HCEC 1CT (cell line): ENCODE results near the gene NEDD8.
"Not testable (repeated sequence)": the region's sequence is repeated elsewhere in the genome, so short reads cannot be mapped to it uniquely, and the experiment has no call there.

ENCODE experiments used
- DNase-seq: peaks from one replicate; pipeline ENCODE4 v3.0.0-alpha.2; 2017

NEDD8 gene

DNA sequence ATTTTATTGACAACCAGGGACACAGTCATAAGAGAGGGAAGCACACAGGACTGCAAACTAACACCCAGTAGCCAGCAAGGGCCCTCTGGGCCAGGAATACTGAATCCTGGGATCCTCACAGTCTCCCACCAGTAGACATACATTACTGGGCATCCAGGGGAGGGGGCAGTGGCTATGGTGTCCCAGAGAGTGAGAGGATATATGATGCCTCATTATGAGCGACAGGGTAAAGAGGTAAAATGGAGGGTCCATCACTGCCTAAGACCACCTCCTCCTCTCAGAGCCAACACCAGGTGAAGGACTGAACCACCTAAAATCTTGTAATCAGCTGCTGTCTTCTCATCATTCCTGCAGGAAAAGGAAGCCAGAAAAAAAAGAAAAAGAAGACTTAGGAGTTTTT lies 15.3 kb downstream of the NEDD8 start:
- not testable (repeated sequence) for DNase-seq

DNA sequence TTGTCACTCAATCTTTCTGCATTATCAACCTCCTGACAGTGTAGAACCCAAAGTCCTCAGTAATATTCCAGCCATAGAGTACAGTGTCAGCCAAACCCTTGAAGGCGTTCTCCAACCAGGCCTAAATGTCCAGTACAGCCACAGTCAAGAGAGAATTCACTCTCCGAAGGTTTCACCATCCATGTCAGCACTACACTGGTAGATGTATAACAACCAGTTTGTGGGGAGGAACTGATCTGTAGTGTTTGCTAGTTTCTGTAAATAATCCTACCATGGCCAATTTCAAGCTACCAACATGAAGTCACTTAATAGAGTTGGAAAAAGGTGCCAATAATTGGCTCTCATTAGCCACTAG lies 15.8 kb downstream of the NEDD8 start:
- no peak for DNase-seq

DNA sequence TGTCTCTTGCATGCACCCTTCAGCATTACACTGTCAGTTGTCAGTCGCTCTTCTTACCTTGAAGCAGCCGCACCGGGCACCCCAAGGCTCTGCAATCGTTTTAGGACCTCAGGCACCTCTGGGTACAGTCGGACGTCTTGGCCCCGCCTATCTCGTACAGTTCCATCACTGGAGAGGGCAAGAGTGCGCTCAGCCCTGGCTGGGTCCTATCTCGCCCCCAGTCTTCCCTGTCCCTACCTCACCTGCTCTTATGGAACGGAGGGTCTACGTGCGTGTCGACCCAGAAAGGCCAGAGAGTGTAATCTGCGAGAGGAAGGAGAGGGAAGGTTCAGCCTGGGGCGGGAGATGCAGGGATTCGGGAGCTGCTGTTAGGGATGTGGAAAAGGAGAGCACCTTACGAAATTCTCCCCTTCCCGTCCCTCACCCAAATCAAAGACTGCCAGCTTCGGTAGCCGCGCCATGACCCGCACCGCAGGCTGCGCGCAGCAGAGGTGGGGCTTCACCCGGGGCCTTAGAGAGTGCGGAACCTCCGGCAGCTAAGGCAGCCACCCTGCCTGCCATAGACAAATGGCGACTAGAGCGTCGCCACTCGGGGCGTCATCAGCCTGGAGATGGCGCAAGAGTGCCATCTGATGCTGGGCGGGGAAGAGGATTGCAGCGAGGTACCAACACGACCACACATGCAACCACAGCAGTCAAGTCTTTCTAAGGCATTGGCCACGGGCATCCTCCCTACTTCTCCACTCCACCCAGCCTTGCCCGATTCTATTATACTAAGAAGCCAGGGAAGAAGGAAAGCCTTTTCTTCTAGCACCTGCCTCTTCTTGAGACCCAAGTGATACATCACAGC lies 16.4 kb downstream of the NEDD8 start, which contains the start of gene MDP1:
Gene MDP1, minus strand, starts transcription at position 572 of the 850 bp plus-strand sequence. Its CDS starts 111 bp downstream, at position 461.
- peak; percentile 82 for DNase-seq

DNA sequence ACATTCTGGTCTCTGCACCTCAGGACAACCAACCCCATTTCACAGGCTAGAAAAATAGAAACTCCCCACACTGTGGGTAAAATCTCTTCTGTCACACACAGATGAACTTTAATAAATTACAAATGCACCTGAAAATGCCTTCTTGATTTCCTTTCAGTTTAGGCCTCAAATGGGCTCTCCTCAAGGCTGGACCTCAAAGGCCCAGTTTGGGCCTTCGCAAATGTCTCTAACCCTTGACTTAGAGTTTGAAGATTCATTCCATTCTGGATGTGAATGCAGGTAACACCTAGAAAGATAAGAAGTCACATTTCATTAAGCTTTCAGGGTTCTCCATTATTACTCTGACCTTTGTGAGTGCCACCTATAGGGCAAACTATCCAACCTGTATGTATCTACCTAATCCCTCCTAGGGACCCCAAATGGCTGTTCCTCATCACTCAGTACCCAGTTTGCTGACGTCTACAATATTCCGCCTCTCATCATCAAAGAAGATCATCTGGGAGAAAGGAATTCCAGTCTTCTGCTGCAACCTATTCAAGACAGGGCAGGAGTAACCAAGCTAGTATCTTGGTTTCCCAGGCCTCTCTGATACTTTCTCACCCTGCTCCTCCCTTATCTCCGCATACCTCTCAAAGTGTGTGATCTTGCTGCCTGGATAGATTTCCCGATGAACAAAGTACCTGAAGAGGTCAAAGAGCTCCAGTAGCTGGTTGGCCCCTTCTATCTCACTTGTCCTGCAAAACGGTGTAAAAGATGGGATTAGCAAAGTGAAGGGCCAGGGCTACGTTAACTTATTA lies 18.1 kb downstream of the NEDD8 start:
- no peak for DNase-seq

DNA sequence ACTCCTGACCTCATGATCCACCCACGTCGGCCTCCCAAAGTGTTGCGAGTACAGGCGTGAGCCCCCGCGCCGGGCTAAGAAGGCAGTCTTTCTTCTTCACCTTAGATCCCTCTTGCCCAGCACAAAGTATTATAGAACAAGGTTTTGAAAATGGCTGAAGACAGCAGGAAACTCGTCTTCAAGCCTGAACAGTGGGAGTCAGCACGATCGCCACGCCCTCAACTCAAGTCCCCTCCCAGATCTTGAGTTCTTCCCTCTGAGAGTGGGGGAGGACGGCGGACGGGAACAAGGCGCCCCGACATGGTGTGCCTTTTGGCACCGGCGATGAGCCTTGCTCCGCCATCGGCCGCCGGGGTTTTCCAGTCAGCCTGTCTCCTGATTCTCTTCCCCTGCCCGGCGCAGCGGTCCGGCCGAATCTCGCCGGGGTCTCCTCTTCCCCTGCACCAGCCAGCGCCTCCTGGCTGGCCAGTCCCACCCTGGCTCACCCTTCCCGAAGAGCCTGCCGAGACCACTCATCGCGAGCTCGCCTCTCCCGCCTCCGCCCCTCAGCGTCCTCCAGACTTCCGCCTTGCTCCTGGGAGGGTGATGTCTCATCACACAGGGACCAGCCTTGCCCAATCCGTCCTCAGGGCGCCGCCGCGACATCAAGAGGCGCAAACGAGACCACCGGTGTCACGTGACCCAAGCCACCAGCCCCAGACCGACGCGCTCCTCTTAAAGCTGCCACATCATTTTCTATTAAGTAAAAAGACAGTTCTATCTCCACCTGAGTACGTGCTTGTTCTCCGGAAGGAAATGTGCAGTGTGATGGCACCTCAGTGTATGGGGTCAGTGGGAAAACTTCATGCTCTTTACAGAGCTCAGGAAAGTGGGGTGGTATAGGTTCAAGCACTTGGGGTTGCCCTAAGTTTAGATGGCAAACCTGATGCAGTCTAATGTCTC lies 19.0 kb downstream of the NEDD8 start, which contains the start of gene CHMP4A:
Gene CHMP4A, minus strand, starts transcription at position 565 of the 942 bp plus-strand sequence. Its CDS starts 49 bp downstream, at position 516.
- DNase-seq, result peak; percentile 98

DNA sequence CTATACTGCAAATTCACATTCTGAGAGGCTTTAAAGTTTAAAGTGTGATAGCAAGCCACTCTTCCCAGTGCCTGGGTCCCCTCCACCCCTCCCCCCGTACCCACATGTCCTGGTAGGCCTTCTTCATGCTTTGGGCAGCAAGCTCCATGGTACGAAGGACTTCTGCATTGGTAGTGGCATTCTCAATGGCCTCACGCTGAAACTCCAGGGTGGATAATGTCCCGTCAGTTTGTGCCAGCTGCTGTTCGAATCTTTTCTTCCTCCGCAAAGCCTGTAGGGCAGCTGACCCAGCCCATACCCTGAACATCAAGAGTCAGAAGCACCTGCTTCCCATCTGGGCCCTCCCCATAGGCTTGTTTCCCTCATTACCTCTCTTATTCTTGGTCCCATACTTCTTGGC lies 20.9 kb downstream of the NEDD8 start:
- DNase-seq, result no peak

DNA sequence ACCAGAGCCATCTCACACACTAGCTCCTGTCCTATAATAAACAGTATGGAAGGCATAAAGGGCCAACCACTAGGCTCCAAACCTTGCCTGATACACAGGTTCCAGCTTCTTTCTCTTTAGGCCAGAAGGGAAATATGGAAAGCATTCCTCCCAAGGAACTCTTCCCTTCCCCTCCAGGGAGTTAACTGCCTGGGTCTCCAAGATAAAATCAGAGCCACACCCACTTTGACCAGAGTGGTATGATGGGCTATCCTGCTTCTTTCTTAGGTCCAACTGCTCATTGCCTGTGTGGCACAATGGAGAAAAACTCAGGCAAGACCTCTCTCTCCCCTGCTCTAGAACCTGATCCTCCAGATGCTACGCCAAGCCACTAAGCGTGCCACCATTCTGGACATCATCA lies 24.5 kb downstream of the NEDD8 start:
- DNase-seq, result no peak

DNA sequence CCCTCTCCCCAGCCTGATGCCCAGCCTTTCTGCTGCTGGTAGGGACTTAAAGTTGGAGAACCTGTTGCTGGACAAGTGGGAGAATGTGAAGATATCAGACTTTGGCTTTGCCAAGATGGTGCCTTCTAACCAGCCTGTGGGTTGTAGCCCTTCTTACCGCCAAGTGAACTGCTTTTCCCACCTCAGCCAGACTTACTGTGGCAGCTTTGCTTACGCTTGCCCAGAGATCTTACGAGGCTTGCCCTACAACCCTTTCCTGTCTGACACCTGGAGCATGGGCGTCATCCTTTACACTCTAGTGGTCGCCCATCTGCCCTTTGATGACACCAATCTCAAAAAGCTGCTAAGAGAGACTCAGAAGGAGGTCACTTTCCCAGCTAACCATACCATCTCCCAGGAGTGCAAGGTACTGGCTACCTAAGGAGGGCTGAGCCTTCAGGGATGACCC lies 25.0 kb downstream of the NEDD8 start:
- no peak for DNase-seq

DNA sequence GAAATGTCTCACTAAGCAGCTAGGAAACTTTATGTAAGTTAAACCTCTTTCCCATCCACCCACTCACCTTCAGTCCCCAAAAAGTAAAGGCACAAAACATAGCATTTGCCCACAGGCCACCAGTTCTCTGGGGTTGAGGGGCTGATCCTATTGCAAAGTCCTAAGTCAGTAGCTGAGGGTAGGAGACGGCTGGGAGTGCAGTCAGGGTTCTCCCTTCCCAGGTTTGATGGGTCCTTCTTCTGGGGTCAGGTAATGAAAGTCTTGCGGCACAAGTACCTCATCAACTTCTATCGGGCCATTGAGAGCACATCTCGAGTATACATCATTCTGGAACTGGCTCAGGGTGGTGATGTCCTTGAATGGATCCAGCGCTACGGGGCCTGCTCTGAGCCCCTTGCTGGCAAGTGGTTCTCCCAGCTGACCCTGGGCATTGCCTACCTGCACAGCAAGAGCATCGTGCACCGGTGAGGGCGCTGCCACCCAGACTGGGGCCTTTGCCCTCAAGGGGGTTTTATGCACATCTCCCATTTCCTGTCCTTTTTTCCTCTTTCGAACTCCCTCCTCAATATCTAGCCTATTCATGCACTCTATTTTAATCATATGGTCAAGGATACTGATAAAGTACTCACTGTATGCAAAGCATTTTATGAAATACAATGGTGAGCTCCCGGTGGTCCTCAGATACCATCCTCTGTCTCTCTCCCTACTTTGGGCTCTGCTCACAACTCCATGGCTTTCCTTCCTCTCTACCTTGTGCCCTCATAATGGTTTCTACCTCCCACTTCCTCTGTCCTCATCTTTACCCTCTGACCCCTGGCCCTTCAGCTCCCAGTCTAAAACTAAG lies 25.7 kb downstream of the NEDD8 start:
- no peak for DNase-seq

DNA sequence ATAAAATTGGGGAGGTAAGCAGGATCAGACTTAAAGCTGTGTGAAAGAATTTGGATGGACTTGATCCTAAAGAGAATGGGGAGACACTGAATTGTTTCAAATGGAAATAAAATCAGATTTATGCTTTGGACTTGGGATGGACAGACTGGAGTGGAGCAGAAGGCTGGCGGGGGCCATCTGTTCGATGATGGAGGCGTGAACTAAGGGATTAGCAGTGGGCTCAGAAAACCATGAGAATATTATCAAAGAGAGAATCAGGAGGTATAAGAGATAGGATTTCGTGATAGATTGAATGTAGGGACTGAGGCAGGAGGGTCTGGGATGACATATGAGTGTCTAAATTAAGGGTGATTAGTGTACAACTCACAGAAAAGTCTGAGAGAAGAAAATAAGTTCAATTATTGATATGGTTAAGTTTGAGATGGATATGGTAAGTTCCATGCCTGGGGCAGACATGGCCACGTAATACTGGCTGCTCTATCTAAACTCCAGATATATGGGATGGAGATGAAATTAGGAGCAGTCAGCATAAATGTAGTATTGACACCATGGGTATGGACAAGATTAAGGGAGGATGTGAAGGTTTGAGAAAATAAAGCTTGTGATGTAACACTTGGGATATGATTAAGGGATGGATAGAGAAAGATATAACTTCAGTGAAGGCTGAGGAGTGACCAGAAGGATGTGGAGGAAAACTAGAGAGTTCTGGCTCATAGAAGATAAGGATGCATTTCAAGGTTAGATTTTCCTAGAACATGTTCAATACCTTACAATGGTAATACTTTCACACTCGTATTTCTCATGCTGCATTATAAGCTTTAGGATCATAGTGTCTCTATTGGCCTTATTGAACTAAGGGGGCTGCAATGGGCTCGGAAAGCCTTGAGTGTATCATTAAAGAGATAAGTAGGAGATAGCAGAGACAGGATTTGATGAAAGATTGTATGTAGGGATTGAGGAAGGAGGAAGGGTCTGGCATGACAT lies 27.7 kb downstream of the NEDD8 start:
- no peak for DNase-seq

DNA sequence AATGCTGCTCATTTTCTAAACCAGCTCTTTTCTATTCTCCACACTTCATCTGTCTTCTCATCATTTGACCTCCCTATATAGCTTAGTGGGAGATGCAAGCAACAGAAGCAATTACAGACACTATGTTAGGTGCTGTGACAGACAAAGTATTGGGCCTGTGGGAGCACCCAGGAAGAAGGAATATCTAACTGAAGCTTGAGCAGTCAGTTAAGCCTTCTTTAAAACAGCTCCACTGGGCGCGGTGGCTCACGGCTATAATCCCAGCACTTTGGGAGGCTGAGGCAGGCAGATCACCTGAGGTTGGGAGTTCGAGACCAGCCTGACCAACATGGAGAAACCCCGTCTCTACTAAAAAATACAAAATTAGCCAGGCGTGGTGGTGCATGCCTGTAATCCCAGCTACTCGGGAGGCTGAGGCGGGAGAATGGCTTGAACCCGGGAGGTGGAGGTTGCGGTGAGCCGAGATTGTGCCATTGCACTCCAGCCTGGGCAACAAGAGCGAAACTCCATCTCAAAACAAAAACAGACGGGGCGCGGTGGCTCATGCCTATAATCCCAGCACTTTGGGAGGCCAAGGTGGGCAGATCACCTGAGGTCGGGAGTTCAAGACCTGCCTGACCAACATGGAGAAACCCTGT lies 28.8 kb downstream of the NEDD8 start:
- not testable (repeated sequence) for DNase-seq

DNA sequence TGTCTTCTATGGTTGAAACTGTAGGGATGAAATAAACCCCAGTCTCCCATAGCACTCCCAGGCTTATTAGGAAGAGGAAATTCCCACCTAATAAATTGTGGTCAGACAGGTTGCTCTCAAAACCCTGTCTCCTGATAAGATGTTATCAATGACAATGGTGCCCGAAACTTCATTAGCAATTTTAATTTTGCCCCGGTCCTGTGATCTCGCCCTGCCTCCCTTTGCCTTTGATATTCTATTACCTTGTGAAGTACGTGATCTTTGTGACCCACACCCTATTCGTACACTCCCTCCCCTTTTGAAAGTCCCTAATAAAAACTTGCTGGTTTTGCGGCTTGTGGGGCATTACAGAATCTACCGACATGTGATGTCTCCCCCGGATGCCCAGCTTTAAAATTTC lies 29.6 kb downstream of the NEDD8 start:
- not testable (repeated sequence) for DNase-seq

DNA sequence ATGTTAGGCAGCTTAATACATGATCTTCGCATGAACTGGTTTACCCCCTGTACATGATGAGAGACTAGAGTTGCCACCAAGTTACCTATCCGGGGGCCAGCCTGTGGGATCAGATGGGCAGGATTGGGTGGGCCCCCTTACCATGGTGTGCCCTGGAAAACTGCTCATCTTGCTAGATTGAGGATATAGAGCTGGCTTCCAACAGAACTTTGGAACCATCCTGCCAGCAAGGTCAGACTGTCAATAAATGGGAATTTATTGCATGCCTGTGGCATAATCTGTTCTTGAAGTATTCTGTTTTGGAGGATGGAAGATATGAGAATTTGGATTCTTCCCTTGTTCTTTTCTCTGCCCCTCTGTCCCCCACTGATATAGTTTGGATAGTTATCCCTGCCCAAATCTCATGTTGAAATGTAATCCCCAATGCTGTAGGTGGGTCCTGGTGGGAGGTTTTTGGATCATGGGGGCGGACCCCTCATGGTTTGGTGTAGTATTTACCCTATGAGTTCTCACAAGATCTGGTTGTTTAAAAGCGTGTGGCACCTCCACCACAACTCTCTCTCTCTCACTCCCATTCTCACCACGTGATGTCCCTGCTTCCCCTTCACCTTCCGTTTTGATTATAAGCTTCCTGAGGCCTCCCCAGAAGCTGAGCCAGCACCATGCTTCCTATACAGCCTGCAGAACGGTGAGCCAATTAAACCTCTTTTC lies 33.2 kb downstream of the NEDD8 start:
- no peak for DNase-seq

DNA sequence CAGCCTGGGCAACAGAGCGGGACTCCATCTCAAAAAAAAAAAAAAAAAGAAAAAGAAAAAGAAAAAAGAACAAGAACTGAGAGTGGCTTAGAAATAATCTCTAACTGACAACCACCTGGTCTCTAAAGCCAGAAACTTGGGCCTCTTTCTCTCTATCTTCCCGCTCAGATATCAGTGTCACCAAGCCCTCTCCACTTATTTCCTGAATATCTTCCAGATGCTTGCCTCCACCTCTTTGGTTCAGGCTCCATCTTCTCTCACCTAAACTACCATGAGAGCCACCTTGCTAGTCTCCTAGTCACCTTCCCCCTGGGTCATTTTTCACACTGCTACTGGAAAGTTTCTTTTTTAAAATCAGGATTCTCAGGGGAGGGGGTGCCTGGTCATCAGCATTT lies 35.1 kb downstream of the NEDD8 start:
- DNase-seq, result no peak

DNA sequence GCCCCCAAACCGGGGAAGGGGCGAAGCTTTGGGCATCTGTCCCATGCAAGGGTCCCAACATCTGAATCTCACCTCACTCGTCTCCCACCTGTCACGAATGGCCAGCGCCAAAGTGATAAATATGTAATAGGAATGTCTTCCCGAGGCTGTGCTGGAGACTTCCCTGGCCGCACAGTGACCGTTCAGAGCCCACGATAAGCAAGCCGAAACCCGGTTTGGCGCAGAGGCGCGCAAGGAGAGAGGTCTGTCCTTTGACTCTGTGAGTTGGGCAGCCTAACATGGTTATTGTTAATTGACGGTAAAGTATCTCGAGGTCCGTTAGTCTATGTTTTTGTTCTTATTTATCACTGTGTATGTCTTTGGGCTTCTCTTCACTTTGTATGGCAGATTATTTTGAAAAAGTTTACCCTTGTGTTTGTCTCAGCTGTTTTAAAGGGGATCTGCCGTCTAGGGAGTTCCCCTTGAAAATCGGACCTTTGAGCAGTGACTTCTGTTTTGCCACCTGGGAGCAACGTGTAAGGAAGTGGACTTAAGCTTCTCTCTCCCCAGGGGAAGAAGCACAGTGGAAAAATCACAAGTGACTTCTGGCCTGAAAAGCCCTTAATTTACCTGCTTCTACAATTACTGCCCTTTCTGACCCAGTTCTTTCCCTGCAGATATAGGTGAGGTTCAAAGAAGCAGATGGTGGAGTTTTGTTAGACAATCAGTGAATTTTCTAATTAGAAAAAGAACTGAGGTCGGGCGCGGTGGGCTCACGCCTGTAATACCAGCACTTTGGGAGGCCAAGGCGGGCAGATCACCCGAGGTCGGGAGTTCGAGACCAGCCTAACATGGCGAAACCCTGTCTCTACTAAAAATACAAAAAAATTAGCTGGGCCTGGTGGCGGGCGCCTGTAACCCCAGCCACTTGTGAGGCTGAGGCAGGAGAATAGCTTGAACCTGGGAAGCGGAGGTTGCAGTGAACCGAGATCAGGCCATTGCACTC lies 35.8 kb downstream of the NEDD8 start:
- DNase-seq, result peak; percentile 20

DNA sequence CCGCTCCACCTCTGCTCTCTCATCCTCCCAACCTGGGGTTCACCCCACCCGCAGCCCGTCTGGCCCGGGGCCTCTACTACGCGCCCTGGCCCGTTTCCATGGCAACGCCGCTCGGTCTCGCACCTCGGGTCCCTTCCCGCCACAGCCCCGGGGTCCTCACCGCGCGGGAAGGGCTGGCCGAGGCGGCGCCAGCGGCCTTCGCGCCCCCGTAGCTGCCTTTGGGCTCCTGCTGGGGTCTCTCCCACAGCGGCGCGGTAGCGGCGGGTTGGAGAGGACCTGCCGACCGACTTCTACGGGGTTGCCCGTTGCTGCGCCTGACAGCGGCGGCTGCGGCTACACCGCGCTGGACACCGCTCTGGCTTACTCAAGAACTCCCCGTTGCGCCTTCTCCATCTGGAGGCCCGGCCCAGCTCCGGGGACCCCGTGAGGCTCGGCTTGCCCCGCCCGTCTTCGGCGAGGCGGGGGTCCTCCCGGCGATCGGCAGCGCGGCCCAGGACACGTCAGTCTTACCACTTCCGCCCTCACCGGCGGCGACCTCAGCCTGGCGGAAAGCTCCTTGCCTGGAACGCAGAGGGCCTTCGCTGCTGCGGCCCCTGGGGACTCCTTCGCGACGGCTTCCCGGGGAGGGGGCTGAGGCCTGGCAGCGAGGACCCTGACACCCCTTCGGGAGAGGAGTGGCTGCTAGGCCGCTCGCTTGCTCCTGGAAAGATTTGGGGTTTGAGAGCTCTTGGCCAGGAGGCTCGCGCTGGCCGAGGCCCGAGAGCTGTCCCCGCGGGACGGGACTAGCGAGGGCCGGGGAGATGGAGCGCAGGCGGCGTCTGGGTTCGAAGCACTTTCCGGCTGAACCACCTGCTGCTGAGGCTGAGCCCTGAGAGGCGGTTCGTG lies 36.7 kb downstream of the NEDD8 start, which contains the start of gene TM9SF1:
Gene TM9SF1, minus strand, starts transcription at position 256 of the 885 bp plus-strand sequence. CDS start 422 bp downstream, outside the sequence.
- peak; percentile 85 for DNase-seq

DNA sequence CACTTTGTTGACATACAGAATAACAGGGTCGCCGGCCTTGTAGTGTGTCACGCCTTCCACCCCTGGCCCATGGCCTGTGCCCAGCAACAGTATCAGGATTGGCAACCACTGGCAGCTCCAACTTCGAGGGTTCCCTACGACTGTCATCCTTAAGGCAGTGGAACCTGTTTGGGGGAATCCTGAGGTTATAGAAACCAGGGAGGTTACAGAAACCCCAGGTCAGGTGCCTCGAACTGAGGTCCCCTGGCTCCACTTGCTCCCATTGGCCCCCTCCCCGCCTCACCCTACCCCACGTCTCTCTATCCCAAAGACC lies 37.3 kb downstream of the NEDD8 start:
- no peak for DNase-seq
